ENCODE results near the gene RGS6. TPM values are rescaled to one million over a fixed set of nuclear protein-coding genes. Genes with fewer than 3 reads are reported as not detected.

RGS6 gene
- total RNA-seq, 2 donors from 2014 or later = 0.15 to 0.45 TPM

DNA sequence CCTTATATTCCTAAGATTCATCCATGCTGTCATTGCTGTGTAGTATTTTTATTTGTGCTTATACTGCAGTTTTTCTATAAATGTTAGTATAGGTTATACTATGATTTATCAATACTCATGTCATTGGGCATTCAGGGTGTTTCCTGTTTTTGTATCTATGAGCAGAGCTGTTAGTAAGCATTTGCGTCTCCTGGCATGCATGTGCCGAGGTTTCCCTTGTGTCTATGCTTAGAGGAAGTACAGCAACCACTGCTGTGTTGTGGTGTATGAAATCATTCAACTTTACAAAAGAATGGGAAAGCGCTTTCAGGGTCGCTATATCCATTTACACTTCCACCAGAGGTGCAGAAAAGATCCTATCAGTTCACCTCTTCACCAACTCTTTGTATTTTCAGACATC is 122.7 kb downstream of the RGS6 start:
- no peaks in the 10 kb centered on the region for H3K36me3 ChIP-seq
- TF ChIP-seq, protein P1, sequence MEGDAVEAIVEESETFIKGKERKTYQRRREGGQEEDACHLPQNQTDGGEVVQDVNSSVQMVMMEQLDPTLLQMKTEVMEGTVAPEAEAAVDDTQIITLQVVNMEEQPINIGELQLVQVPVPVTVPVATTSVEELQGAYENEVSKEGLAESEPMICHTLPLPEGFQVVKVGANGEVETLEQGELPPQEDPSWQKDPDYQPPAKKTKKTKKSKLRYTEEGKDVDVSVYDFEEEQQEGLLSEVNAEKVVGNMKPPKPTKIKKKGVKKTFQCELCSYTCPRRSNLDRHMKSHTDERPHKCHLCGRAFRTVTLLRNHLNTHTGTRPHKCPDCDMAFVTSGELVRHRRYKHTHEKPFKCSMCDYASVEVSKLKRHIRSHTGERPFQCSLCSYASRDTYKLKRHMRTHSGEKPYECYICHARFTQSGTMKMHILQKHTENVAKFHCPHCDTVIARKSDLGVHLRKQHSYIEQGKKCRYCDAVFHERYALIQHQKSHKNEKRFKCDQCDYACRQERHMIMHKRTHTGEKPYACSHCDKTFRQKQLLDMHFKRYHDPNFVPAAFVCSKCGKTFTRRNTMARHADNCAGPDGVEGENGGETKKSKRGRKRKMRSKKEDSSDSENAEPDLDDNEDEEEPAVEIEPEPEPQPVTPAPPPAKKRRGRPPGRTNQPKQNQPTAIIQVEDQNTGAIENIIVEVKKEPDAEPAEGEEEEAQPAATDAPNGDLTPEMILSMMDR (IDR thresholded peaks at IDR 0.05) = no peak
- no peaks in the 10 kb centered on the region for H3K4me1 ChIP-seq
- H3K27ac ChIP-seq = no peak overlapping the region
- no peak for DNase-seq
- no peaks in the 10 kb centered on the region for H3K27me3 ChIP-seq
- H3K9ac ChIP-seq (ENCODE audit: low read depth in 2 of 2, low read length in 2 of 2) = no peak overlapping the region
- no peak overlapping the region for H3K4me3 ChIP-seq
- no peaks in the 10 kb centered on the region for H3K9me3 ChIP-seq
- intact Hi-C loops (cut with DNase I) = no loop called here

DNA sequence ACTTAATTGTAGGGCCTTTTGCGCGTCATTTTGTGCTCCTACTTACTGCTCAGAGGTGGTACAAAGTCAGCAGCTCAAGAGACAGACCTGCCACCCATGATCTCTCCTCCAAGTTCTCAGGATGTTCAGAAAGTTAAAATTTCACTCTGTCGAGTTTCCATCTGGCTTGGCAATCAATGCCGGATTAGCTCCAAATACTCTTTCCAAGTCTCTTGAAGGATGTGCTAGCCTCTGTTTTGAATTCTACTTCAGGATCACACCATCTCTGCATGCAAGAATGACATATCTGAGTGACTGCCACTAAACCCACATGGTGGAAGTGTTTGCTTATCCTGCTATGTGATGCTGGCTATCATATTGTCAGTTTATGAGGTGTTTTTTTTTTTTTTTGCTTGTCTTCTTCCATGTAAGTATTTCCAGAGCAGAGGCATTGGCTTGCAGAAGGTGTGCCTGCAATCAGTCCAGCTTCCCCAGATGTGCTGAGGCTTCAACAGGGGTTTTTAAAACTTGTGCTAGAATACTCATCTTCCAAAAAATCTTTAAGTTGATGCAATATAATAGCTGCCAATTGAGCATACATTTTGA is 125.6 kb downstream of the RGS6 start:
- Histone ChIP-seq H3K36me3 (no peaks in the 10 kb centered on the region), H3K27me3 (no peaks in the 10 kb centered on the region), H3K9me3 (no peaks in the 10 kb centered on the region), H3K4me3 (no peak overlapping the region), H3K27ac (no peak overlapping the region), H3K4me1 (no peaks in the 10 kb centered on the region), H3K9ac (ENCODE audit: low read depth in 2 of 2, low read length in 2 of 2) (no peak overlapping the region)
- DNase-seq = no peak
- intact Hi-C loops (cut with DNase I) = no loop called here
- TF ChIP-seq, protein P1 (IDR thresholded peaks at IDR 0.05) = no peak

DNA sequence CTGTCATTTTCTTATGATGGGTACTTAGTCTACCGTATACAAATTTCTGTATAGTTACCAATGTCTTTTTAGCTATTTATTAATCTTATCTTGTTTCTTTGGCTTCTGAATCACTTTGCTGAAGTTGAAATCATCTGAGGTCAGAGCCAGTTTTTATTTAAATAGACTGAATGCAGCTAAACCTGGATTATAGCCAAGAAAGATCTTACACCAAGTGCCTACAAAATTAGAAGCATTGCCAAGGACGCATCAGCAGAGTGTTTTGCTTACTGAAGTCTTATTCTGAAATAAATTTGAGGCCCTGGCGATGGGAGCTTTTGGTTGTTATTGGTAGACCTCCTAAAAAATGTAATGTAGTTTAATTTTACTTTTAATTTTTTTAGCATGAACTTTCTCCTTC is 128.2 kb downstream of the RGS6 start:
- Histone ChIP-seq H3K9ac (ENCODE audit: low read depth in 2 of 2, low read length in 2 of 2) (no peak overlapping the region), H3K27ac (no peak overlapping the region), H3K4me1 (no peaks in the 10 kb centered on the region), H3K27me3 (no peaks in the 10 kb centered on the region), H3K36me3 (no peaks in the 10 kb centered on the region), H3K9me3 (no peaks in the 10 kb centered on the region), H3K4me3 (no peak overlapping the region)
- intact Hi-C loops (cut with DNase I) = no loop called here
- TF ChIP-seq, protein P1 (IDR thresholded peaks at IDR 0.05) = no peak
- DNase-seq = no peak

DNA sequence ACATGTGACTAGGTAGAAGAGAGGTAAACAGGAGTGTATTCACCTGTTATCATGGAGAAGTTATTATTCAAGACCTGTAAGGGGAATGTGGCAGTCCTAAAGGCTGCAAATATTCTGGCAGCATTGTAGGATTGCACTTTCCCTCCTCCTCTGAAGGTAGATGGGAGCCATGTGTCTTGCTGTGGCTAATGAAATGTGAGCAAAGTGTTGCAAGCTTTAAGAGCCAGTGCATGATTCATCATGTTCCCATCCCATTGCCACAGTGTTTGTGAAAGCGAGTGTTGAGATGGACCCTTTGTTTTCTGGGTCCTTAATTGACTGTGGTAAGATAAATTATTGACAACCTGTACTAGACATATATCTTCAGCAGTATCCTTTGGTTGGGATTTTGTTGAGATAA is 128.7 kb downstream of the RGS6 start:
- no peak overlapping the region for H3K27ac ChIP-seq
- no peaks in the 10 kb centered on the region for H3K9me3 ChIP-seq
- no peak overlapping the region for H3K9ac ChIP-seq (ENCODE audit: low read depth in 2 of 2, low read length in 2 of 2)
- no peaks in the 10 kb centered on the region for H3K36me3 ChIP-seq
- DNase-seq = no peak
- H3K4me1 ChIP-seq = no peaks in the 10 kb centered on the region
- no peak overlapping the region for H3K4me3 ChIP-seq
- intact Hi-C loops (cut with DNase I) = no loop called here
- TF ChIP-seq, protein P1 (IDR thresholded peaks at IDR 0.05) = no peak
- no peaks in the 10 kb centered on the region for H3K27me3 ChIP-seq

DNA sequence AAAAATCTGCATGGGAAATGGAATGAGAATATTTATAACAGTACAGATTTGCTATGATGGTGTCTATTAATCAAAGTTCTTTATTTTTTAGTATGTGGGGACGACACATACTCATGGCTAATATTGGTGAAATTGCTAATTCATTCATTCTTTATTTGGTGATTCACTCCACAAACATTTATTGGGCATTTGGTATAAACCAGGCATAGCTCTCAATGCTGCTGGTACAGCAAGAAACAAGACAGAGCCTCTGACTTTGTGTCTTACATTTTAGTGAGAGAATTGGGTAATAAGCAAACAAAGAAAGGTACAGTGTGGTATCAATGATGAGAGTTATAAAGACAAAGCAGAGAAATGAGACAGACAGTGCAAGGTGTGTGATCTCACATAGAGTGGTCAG is 129.5 kb downstream of the RGS6 start:
- no peak for DNase-seq
- H3K4me1 ChIP-seq = no peaks in the 10 kb centered on the region
- no peak overlapping the region for H3K4me3 ChIP-seq
- no peaks in the 10 kb centered on the region for H3K36me3 ChIP-seq
- no peaks in the 10 kb centered on the region for H3K9me3 ChIP-seq
- H3K27ac ChIP-seq = no peak overlapping the region
- H3K27me3 ChIP-seq = no peaks in the 10 kb centered on the region
- no peak overlapping the region for H3K9ac ChIP-seq (ENCODE audit: low read depth in 2 of 2, low read length in 2 of 2)
- intact Hi-C loops (cut with DNase I) = no loop called here
- TF ChIP-seq, protein P1 (IDR thresholded peaks at IDR 0.05) = no peak

Data from colonic mucosa (tissue), 4 donors.